GM12801 (cell line): ENCODE measurements around the gene SPINK2.

Experiments used
- CTCF ChIP-seq: IDR thresholded peaks from one replicate; pipeline ENCODE4 v1.5.1; 2011; ENCODE audit warnings: control low read depth; ENCODE audit not compliant: insufficient read length; ENCODE audit errors: extremely low read depth

The SPINK2 gene

GRCh38 chr4:56760183-56760582, 61.3 kb downstream of the SPINK2 start:
- no peak for TF ChIP-seq CTCF
